ENCODE measurements around the gene PI4KA.

- TF ChIP-seq EZH2 (IDR thresholded peaks at IDR 0.05; ENCODE audit: low read length, missing control alignments), result no peak
- no peak for TF ChIP-seq CTCF (conservative IDR thresholded peaks at IDR 0.05 in 1 of 2, IDR thresholded peaks at IDR 0.05 in 1 of 2; ENCODE audit: low read depth in 1 of 2, low read length in 2 of 2)
Measured at GRCh38 chr22:20859615-20860014, 1.0 kb upstream of the PI4KA start.
